Osteoblast (primary cell): ENCODE results near the gene CEP131. TPM values are rescaled to one million over a fixed set of nuclear protein-coding genes. Genes with fewer than 3 reads are reported as not detected.

Experiments used
- DNase-seq: peaks from one replicate; pipeline ENCODE4 v3.0.0; 2011; ENCODE audit warnings: low spot score, mixed read lengths; ENCODE audit not compliant: insufficient read length; ENCODE audit errors: missing footprints
- H2AFZ ChIP-seq: 2 replicates; pipeline ENCODE4 v1.6.0; 2011; ENCODE audit warnings: mild to moderate bottlenecking, low read length
- H3K27ac ChIP-seq: 2 replicates; pipeline ENCODE4 v1.5.1; 2011; ENCODE audit warnings: mild to moderate bottlenecking, low read depth, low read length, moderate library complexity
- H3K27me3 ChIP-seq: 2 replicates; pipeline ENCODE4 v1.6.0; 2012; ENCODE audit warnings: mild to moderate bottlenecking, control low read depth, inconsistent platforms, low read length, moderate library complexity; ENCODE audit not compliant: insufficient read depth
- H3K36me3 ChIP-seq: 2 replicates; pipeline ENCODE4 v1.5.1; 2011; ENCODE audit warnings: mild to moderate bottlenecking, low read length, control low read depth, moderate library complexity; ENCODE audit not compliant: insufficient read depth
- H3K4me1 ChIP-seq: 2 replicates; pipeline ENCODE4 v1.5.1; 2011; ENCODE audit warnings: mild to moderate bottlenecking, low read length, control low read depth, moderate library complexity; ENCODE audit not compliant: insufficient read depth
- H3K4me2 ChIP-seq: 2 replicates; pipeline ENCODE4 v1.6.0; 2011; ENCODE audit warnings: mild to moderate bottlenecking, low read length; ENCODE audit not compliant: insufficient read depth
- H3K4me3 ChIP-seq: fragments of 200-600 bp; sonication (generic); 3 replicates; pipeline ENCODE4 v1.5.1; 2012; ENCODE audit warnings: mild to moderate bottlenecking, low read length, inconsistent platforms; ENCODE audit not compliant: insufficient read depth
- H3K79me2 ChIP-seq: 2 replicates; pipeline ENCODE4 v1.6.0; 2012; ENCODE audit warnings: mild to moderate bottlenecking, low read length, control low read depth, inconsistent platforms; ENCODE audit not compliant: insufficient read depth
- H3K9me3 ChIP-seq: 2 replicates; pipeline ENCODE4 v1.5.1; 2011; ENCODE audit warnings: low read depth, low read length, control low read depth
- H4K20me1 ChIP-seq: 2 replicates; pipeline ENCODE4 v1.6.0; 2012; ENCODE audit warnings: mild to moderate bottlenecking, low read length, control low read depth; ENCODE audit not compliant: insufficient read depth
- total RNA-seq: library from RNA; depleted of rRNA; stranded (reverse); fragments of >200 nt; gene quantifications from 2 replicates; pipeline ENCODE4 v1.2.3, GENCODE V29; 2012
- TF ChIP-seq, protein P1 (sequence below): IDR thresholded peaks from 2 replicates; pipeline ENCODE4 v1.5.1; 2011; ENCODE audit warnings: mild to moderate bottlenecking, low read depth, low read length, moderate library complexity; ENCODE audit errors: extremely low read depth

Gene CEP131
- total RNA-seq, 1 donor = 8.7 TPM

GRCh38 chr17:81251709-81252301 lies 29.0 kb upstream of the CEP131 start:
- no peak overlapping the region for H3K4me3 ChIP-seq
- peaks cover 8% of the 10 kb centered on the region for H3K79me2 ChIP-seq
- peaks cover 33% of the 10 kb centered on the region for H4K20me1 ChIP-seq
- H3K36me3 ChIP-seq = peaks cover 22% of the 10 kb centered on the region
- H3K4me2 ChIP-seq = no peak overlapping the region
- no peaks in the 10 kb centered on the region for H3K9me3 ChIP-seq
- DNase-seq = no peak
- no peak overlapping the region for H2AFZ ChIP-seq
- H3K4me1 ChIP-seq = peaks cover 5% of the 10 kb centered on the region
- H3K27ac ChIP-seq = no peak overlapping the region
- no peaks in the 10 kb centered on the region for H3K27me3 ChIP-seq
- TF ChIP-seq, protein P1, sequence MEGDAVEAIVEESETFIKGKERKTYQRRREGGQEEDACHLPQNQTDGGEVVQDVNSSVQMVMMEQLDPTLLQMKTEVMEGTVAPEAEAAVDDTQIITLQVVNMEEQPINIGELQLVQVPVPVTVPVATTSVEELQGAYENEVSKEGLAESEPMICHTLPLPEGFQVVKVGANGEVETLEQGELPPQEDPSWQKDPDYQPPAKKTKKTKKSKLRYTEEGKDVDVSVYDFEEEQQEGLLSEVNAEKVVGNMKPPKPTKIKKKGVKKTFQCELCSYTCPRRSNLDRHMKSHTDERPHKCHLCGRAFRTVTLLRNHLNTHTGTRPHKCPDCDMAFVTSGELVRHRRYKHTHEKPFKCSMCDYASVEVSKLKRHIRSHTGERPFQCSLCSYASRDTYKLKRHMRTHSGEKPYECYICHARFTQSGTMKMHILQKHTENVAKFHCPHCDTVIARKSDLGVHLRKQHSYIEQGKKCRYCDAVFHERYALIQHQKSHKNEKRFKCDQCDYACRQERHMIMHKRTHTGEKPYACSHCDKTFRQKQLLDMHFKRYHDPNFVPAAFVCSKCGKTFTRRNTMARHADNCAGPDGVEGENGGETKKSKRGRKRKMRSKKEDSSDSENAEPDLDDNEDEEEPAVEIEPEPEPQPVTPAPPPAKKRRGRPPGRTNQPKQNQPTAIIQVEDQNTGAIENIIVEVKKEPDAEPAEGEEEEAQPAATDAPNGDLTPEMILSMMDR = no peak

- no peak for DNase-seq
- Histone ChIP-seq H3K9me3 (no peaks in the 10 kb centered on the region), H3K4me2 (no peak overlapping the region), H4K20me1 (peaks cover 29% of the 10 kb centered on the region), H3K79me2 (peaks cover 8% of the 10 kb centered on the region), H3K4me1 (no peaks in the 10 kb centered on the region), H3K36me3 (peaks cover 22% of the 10 kb centered on the region), H2AFZ (no peak overlapping the region), H3K27ac (no peak overlapping the region), H3K27me3 (no peaks in the 10 kb centered on the region), H3K4me3 (no peak overlapping the region)
- TF ChIP-seq, protein P1 = no peak
Measured at GRCh38 chr17:81251094-81251708, 28.4 kb upstream of the CEP131 start.

DNA sequence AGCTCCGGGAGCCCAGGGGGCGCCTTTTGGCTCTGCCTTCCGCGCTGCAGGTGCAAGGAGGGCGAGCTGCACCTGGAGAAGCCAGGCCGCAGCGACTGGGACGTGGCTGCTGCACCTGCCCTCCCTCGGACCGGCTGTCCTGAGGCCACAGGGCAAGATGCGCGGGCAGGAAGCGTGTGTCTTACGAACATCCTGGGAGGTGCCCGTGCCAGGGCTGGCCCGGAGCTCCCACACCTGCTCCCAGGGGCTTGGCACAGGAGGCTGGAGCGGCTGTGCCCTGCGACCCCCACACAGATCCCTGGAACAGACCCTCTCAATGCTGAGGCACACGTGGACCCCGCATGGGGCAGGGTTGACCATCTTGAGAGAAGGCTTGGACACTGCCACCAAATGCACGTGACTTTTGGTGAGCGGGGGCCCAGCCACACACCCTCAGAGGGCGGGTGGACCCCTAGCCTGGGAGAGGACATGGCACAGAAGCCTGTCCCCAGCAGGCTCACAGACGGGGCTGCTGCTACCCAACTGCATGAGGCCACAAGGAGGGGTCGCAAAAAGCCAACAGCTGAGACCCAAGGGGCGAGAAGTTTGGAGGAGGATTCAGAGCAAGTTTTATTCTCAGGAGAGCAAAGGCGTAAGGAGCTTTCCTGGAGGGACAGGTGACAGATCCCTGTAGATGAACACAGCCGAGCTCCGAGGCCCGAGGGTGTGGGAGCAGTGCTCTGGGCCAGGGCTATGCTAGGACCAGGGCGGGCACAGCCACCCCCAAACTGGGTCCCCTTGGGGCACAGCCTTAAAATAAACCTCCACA lies 27.7 kb upstream of the CEP131 start:
- H2AFZ ChIP-seq = no peak overlapping the region
- no peaks in the 10 kb centered on the region for H3K4me1 ChIP-seq
- no peak overlapping the region for H3K27ac ChIP-seq
- H3K79me2 ChIP-seq = peaks cover 8% of the 10 kb centered on the region
- TF ChIP-seq, protein P1 = no peak
- H3K36me3 ChIP-seq = peaks cover 22% of the 10 kb centered on the region
- H3K9me3 ChIP-seq = no peaks in the 10 kb centered on the region
- no peak overlapping the region for H3K4me3 ChIP-seq
- DNase-seq = no peak
- H3K27me3 ChIP-seq = no peaks in the 10 kb centered on the region
- H3K4me2 ChIP-seq = no peak overlapping the region
- H4K20me1 ChIP-seq = peaks cover 23% of the 10 kb centered on the region
